GM21515 (cell line): ENCODE measurements around the gene COG4.
"Not testable (repeated sequence)": the region's sequence is repeated elsewhere in the genome, so short reads cannot be mapped to it uniquely, and the experiment has no call there.

Source experiments
- ATAC-seq: cut with Tn5 transposase; IDR thresholded peaks from one replicate; pipeline ENCODE4 v1.9.1; 2021; ENCODE audit not compliant: unreplicated experiment

COG4 gene

DNA sequence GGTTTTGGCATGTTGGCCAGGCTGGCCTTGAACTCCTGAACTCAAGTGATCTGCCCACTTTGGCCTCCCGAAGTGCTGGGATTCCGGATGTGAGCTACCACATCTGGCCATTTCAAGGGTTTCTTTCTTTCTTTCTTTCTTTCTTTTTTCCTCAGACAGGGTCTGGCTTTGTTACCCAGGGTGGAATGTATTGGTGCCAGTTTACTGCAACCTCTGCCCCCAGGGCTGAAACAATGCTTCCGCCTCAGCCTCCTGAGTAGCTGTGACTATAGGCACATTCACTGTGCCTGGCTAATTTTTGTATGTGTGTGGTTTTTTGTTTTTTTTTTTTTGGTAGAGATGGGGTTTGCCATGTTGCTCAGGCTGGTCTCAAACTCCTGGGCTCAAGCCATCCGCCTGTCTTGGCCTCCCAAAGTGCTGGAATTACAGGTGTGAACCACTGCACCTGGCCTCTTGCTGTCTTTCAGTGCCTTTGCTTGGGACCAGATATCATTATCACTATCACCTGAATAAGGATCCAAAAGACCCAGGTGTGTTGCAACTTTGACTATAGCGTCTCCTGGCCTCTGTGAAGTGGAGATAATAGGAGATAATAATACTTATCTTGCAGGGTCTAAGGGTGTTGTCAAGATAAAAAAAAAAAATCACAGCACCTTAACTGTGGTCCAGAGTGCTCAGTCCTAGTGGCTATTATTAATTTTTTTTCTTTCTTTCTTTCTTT lies 65.7 kb downstream of the COG4 start:
- no peak for ATAC-seq

DNA sequence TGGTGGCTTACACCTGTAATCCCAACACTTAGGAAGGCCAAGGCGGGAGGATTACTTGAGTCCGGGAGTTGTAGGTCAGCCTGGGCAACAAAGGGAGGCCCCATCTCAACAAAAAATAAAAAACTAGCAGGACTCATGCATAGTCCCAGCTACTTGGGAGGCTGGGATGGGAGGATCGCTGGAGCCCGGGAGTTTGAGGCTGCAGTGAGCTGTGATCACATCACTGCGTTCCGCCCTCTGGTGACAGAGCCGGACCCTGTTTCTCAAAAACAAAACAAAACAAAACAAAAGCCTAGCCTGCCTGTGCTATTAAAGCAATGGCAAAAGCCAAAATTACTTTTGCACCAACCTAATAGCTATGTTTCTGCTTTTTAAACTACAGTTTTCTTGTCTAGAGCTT lies 67.4 kb downstream of the COG4 start:
- no peak for ATAC-seq

DNA sequence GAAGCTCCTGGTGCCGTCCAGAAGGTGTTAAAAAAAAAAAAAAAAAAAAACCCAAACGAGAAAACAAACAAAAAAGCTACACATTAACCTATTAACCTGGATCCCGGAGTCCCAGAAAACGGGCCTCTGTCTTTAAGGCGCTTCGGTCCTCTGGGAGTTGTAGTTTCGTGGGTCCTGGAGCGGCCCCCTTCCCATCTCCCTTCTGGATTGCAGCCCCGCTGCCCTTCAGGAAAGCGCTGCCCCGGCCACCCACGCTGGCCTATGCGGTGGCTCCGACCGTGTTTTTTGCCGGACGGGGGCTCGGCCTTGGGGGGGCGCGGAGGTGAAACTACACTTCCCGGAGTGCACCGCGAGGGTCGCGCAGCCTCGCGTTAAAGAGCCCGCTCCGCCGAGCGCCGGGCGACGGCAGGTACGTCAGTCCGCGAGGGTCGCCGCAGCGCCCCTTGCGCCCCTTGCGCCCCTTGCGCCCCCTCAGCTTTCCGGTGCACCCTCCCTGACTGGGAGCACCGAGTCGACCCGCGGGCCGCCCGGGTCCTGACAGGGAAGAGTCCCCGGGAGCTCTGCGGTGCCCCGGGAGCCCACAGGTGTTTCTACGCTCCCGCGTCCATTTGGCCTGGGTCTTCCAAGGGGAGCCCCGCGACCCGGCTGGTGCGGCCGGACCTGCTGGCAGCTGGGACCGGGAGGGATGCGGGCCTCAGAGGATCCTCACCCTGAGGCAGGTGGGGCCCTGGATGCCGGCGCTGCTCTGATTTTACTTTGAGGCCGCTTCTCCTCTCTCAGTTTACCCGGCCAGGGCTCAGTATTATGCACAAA lies 68.9 kb downstream of the COG4 start, which contains the start of gene FCSK:
Gene FCSK (plus strand): TSS at position 374 of the 813 bp plus-strand sequence. CDS start 8,596 bp downstream, outside the sequence.
- peak; percentile 81 for ATAC-seq

- ATAC-seq, result no peak
These were observed 69.5 kb downstream of the COG4 start for GRCh38 chr16:70453892-70454221.

DNA sequence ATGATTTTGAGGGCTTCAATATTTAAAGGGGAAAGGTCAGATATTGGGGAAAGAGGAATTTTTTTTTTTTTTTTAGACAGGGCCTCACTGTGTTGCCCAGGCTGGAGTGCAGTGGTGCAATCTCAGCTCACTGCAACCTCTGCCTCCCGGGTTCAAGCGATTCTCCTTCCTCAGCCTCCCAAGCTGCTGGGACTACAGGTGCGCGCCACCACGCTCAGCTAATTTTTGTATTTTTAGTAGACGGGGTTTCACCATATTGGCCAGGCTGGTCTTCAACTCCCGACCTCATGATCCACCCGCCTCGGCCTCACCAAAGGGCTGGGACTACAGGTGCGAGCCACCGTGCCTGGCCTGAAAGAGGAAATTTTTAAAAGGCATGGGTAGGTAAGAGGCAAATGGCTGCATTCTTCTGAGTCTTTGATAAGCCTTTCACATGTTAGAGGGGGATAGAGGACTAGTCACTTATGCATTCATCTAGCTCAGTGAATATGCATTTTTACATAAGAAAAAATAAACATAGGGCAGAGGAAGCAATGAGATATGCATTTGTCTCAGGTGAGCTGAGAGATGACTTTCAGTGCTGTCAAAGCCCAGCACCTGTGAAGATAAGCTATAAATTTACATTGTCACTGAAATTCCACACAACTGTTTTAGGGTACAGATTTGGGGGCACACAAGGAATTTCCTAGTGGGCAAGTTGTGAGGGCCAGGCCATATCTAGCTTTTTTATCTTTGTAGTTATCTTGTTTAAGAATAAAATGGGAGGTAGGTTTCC lies 70.0 kb downstream of the COG4 start:
- no peak for ATAC-seq

- not testable (repeated sequence) for ATAC-seq
These were observed 72.4 kb downstream of the COG4 start for GRCh38 chr16:70451004-70451340.

DNA sequence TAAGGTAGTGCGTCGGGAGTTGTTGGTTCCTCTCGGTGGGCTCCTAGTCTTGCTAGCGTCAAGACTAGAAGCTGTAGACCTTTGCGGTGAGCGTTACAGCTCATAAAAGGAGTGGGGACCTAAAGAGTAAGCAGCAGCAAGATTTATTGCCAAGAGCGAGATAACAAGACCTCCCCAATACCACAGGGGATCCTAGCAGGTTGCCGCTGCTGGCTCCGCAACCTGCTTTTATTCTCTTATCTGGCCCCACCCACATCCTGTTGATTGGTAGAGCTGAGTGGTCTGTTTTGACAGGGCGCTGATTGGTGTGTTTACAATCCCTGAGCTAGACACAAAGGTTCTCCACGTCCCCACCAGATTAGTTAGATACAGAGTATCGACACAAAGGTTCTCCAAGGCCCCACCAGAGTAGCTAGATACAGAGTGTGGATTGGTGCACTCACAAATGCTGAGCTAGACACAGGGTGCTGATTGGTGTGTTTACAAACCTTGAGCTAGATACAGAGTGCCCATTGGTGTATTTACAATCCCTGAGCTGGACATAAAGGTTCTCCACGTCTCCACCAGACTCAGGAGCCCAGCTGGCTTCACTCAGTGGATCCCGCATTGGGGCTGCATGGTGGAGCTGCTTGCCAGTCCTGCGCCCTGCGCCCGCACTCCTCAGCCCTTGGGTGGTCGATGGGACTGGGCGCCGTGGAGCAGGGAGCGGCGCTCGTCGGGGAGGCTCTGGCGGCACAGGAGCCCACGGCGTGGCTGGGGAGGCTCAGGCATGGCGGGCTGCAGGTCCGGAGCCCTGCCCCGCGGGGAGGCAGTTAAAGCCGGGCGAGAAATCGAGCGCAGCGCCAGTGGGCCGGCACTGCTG lies 73.0 kb downstream of the COG4 start:
- ATAC-seq, result not testable (repeated sequence)

DNA sequence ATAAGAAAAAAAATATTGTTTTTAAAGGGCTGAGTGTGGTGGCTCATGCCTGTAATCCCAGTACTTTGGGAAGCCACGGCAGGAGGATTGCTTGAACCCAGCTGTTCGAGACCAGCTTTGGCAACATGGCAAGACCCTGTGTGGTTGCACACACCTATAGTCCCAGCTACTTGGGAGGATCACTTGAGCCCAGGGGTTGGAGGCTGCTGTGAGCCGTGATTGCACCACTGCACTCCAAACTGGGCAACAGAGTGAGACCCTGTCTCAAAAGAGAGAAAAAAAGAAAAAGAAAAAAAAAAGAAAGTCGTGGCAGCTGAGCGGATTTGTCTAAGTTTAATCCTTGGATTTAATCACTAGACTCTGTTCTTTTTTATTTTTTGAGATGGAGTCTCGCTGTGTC lies 75.3 kb downstream of the COG4 start:
- ATAC-seq, result no peak

DNA sequence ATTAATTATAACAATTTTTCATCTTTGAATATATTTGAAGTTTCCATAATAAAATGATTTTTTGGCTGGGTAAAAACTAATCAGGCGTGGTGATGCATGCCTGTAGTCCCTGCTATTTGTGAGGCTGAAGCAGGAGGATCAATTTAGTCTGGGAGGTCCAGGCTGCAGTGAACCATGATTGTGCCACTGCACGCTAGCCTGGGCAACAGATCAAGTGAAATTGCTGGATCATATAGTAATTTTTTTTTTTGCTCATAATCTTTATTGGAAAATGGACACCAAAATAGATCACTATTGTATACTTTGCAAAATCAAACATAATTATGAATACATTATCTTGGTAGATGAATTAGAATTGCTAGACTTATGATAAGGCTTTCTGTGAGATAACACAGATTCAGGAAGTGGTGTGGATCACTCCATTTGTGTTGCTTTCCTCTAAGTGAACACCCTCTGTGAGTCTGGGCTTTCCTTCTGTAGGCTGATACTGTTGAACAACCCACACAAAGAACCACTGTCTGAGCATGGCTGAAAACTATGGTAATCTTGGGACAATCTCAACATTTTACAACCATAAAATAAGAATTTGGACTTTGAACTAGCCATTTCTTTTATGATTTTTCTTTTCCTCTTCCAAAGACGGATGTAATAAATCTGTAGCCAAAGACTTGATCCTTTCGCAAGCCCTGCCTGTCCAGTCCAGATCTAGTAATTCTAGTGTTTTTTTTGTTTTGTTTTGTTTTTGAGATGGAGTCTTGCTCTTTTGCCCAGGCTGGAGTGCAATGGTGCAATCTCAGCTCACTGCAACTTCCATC lies 78.9 kb downstream of the COG4 start:
- no peak for ATAC-seq

DNA sequence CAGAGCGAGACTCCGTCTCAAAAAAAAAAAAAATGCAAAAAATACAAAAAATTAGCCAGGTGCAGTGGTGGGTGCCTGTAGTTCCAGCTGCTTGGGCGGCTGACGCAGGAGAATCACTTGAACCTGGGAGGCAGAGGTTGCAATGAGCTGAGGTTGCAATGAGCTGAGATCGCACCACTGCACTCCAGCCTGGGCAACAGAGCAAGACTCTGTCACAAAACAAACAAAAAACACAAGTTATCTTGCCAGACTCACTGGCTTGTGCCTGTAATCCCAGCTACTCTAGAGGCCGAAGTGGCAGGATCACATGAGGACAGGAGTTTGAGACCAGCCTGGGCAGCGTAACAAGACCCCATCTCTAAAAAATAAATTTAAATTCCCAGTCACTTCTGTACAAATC lies 81.0 kb downstream of the COG4 start:
- ATAC-seq, result no peak

- no peak for ATAC-seq
These were observed 81.9 kb downstream of the COG4 start for GRCh38 chr16:70441406-70441990.

DNA sequence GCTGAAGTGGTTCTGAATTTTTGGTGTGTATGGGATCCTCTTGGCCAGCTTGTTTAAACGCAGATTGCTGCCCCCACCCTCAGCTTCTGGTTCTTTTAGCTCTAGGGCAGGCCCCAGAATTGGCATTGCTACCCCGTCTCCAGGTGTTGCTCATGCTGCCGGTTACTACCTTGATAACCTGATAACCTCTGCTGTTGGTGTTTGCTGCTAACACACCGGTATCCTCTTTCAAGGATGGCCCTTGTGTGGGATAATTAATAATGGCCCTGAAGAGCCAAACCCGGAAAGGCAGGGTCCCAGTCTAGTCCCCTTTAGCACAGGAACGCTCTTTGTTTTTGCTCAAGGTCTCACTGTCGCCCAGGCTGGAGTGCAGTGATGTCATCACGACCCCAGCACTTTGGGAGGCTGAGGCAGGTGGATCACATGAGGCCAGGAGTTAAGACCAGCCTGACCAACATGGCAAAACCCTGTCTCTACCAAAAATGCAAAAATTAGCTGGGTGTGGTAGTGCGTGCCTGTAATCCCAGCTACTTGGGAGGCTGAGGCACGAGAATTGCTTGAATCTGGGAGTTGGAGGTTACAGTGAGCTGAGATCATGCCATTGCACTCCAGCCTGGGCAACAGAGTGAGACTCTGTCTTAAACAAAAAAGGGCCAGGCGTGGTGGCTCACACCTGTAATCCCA lies 83.2 kb downstream of the COG4 start:
- ATAC-seq, result no peak

GRCh38 chr16:70438969-70439862 lies 84.1 kb downstream of the COG4 start, which contains the start of gene ST3GAL2:
Gene ST3GAL2, minus strand, starts transcription at chr16:70439100. Its CDS starts 40,570 bp downstream, at chr16:70398530.
- ATAC-seq, result peak; percentile 76

- peak; percentile 1 for ATAC-seq
These were observed 84.8 kb downstream of the COG4 start for GRCh38 chr16:70438585-70438968.

DNA sequence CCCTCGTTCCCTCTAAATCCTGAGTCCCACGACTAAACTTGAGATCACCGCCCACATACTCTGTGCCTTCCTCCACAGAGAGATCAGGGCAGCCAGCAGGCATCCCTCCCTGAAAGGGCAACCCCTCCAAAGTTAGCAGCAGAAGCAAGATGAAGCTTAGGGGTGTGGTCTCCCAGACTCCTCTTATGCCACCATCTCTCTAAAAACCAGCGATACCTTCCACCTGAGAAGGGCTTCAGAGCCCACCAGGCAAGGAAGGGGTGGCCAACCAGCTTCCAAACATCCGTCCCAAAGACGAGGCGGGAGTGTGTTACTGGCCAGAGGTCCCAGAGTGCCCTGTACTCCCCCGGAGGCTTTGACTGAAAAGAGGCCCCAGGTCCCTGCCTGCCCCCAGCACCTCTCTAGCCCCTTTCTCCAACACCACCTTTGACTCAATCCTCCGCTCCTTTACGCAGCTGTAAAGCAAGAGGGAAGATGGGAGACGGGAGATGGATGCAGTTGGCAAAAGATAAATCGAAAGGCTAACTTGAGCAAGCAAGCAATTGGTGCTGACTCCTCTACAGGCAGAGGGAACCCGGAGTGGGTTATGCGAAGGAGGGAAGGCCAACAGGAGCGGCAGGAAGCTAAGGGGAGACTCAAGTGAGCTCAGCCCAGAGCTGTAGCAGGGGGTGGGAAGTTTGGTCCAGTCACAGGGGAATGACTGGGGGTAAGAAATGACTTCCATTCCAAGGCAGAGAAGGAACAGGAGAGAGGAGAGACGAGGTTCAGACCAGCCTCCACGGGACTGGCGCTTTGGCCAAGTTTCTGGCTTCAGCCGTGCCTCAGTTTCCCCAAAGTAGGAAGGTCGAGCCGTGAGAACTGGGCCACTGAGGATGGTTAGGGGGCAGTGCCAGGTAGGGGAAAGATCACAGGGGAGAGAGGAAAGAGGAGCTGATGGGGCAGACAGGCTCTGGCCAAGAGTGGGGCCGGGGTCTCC lies 85.5 kb downstream of the COG4 start:
- no peak for ATAC-seq

DNA sequence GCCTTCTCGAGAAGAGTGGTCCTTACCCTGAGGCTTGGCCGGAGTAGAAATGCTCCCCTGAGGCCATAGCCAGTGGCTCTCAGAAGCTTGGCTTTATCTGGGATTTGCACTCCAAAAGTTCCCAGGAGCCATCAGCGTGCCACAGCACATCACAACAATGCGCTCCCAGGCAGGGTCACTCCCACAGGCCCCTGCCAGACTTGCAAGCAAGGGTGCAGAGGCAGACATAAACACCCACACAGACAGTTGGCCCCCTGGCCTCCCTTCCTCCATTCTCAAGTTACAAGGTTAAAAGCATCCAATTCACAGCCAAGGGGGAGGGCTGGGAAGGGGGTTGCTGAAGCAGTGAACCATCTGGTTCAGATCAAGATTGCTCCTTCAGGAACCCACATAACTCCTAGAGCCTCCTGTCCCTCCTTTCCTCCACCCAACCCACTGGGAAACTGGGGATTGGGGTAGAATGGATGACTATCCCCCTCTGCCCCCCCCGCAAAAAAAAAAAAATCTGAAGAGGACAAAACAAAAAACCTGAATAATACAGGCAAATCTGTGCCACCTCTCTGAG lies 86.3 kb downstream of the COG4 start:
- no peak for ATAC-seq
